ENCODE results near the gene INHBC.

GRCh38 chr12:57473886-57474285 lies 39.3 kb downstream of the INHBC start:
- no peak for TF ChIP-seq POLR2A (IDR thresholded peaks at IDR 0.05; ENCODE audit: low read length)
- no peak for TF ChIP-seq GATA1 (IDR thresholded peaks at IDR 0.05; ENCODE audit: low read depth, low read length)

All from erythroblast (primary cell).